ENCODE results near the gene SPATS2. TPM values are rescaled to one million over a fixed set of nuclear protein-coding genes. Genes with fewer than 3 reads are reported as not detected.

The SPATS2 gene
- total RNA-seq, 4 donors from 2014 or later = 14.0 to 26.5 (median 19.6) TPM

- intact Hi-C loops (cut with DNase I; ENCODE audit: low total_unique reads) = no loop called here
- DNase-seq (ENCODE audit: low spot score in 2 of 2) = no peak
- no peak for TF ChIP-seq CTCF (IDR thresholded peaks at IDR 0.05)
- no peak for TF ChIP-seq POLR2A (IDR thresholded peaks at IDR 0.05)
- H3K4me3 ChIP-seq (ENCODE audit: low read depth, poor library complexity, severe bottlenecking) = no peak overlapping the region
- 52 to 63% methylated on average over 2 of the region's 2 CpGs for WGBS, 2 donors
Measured at GRCh38 chr12:49414364-49414763, 47.1 kb downstream of the SPATS2 start.

- intact Hi-C loops (cut with DNase I; ENCODE audit: low total_unique reads) = no loop called here
- no peak for DNase-seq (ENCODE audit: low spot score in 2 of 2)
- H3K4me3 ChIP-seq (ENCODE audit: low read depth, poor library complexity, severe bottlenecking) = no peak overlapping the region
- TF ChIP-seq CTCF (IDR thresholded peaks at IDR 0.05) = no peak
- 62 to 73% methylated on average over 3 of the region's 3 CpGs for WGBS, 2 donors
Measured at GRCh38 chr12:49415521-49415970, 48.3 kb downstream of the SPATS2 start.

- intact Hi-C loops (cut with DNase I; ENCODE audit: low total_unique reads) = no loop called here
- no peak for DNase-seq (ENCODE audit: low spot score in 2 of 2)
- TF ChIP-seq CTCF (IDR thresholded peaks at IDR 0.05) = no peak
- no peak for TF ChIP-seq POLR2A (IDR thresholded peaks at IDR 0.05)
- no peak overlapping the region for H3K4me3 ChIP-seq (ENCODE audit: low read depth, poor library complexity, severe bottlenecking)
- 46 to 47% methylated on average over 2 of the region's 2 CpGs for WGBS, 2 donors
Measured at GRCh38 chr12:49416892-49417291, 49.6 kb downstream of the SPATS2 start.

GRCh38 chr12:49417558-49417957 lies 50.3 kb downstream of the SPATS2 start:
- intact Hi-C loops (cut with DNase I; ENCODE audit: low total_unique reads) = no loop called here
- 87 to 91% methylated on average over 1 of the region's 1 CpG for WGBS, 2 donors
- H3K4me3 ChIP-seq (ENCODE audit: low read depth, poor library complexity, severe bottlenecking) = no peak overlapping the region
- DNase-seq (ENCODE audit: low spot score in 2 of 2) = no peak
- TF ChIP-seq POLR2A (IDR thresholded peaks at IDR 0.05) (no peak), CTCF (IDR thresholded peaks at IDR 0.05) (no peak)

- no peak for DNase-seq (ENCODE audit: low spot score in 2 of 2)
- 92 to 96% methylated on average over 4 of the region's 4 CpGs for WGBS, 2 donors
- H3K4me3 ChIP-seq (ENCODE audit: low read depth, poor library complexity, severe bottlenecking) = no peak overlapping the region
- intact Hi-C loops (cut with DNase I; ENCODE audit: low total_unique reads) = no loop called here
- no peak for TF ChIP-seq POLR2A (IDR thresholded peaks at IDR 0.05)
- no peak for TF ChIP-seq CTCF (IDR thresholded peaks at IDR 0.05)
Measured at GRCh38 chr12:49420556-49420955, 53.3 kb downstream of the SPATS2 start.

GRCh38 chr12:49422114-49422513 lies 54.9 kb downstream of the SPATS2 start:
- WGBS, 2 donors = 84 to 94% methylated on average over 1 of the region's 1 CpG

More at GRCh38 chr12:49422114-49422513, 54.9 kb downstream of the SPATS2 start:
- no peak overlapping the region for H3K4me3 ChIP-seq (ENCODE audit: low read depth, poor library complexity, severe bottlenecking)
- TF ChIP-seq CTCF (IDR thresholded peaks at IDR 0.05) (no peak), POLR2A (IDR thresholded peaks at IDR 0.05) (no peak)
- DNase-seq (ENCODE audit: low spot score in 2 of 2) = no peak
- intact Hi-C loops (cut with DNase I; ENCODE audit: low total_unique reads) = no loop called here

Data from lower leg skin (tissue), 4 donors.